RWPE2 (cell line): ENCODE measurements around the gene CHD6.

Experiments used
- ATAC-seq: fragments of 200-7000 bp; cut with Tn5 transposase; 3 replicates; pipeline ENCODE4 v1.9.1; 2021; ENCODE audit warnings: low read depth
- DNase-seq: peaks from one replicate; pipeline ENCODE4 v3.0.0-alpha.2; 2020; ENCODE audit warnings: low spot score
- H3K27ac ChIP-seq: fragments of 450-650 bp; 2 replicates; pipeline ENCODE4 v1.5.1; 2017; ENCODE audit warnings: mild to moderate bottlenecking; ENCODE audit not compliant: poor library complexity, severe bottlenecking
- H3K27me3 ChIP-seq: fragments of 250-450 bp; sonication (Bioruptor Pico); 2 replicates; pipeline ENCODE4 v1.5.1; 2021; ENCODE audit warnings: mild to moderate bottlenecking, moderate library complexity; ENCODE audit not compliant: insufficient read depth, poor library complexity, severe bottlenecking
- H3K36me3 ChIP-seq: fragments of 250-450 bp; sonication (Bioruptor Pico); 2 replicates; pipeline ENCODE4 v1.5.1; 2020; ENCODE audit warnings: low read depth, mild to moderate bottlenecking, moderate library complexity
- H3K4me1 ChIP-seq: fragments of 250-450 bp; sonication (Bioruptor Pico); 2 replicates; pipeline ENCODE4 v1.5.1; 2021; ENCODE audit warnings: mild to moderate bottlenecking, moderate library complexity; ENCODE audit not compliant: insufficient read depth, poor library complexity, severe bottlenecking
- H3K4me3 ChIP-seq: fragments of 250-450 bp; sonication (Bioruptor Pico); 2 replicates; pipeline ENCODE4 v1.5.1; 2021; ENCODE audit warnings: mild to moderate bottlenecking, moderate library complexity; ENCODE audit not compliant: severe bottlenecking
- H3K9me3 ChIP-seq: fragments of 250-450 bp; sonication (Bioruptor Pico); 2 replicates; pipeline ENCODE4 v1.5.1; 2021; ENCODE audit warnings: mild to moderate bottlenecking, moderate library complexity; ENCODE audit not compliant: severe bottlenecking
- TF ChIP-seq, protein P1 (sequence below): fragments of 450-650 bp; IDR thresholded peaks from one replicate; pipeline ENCODE4 v1.5.1; 2017; ENCODE audit warnings: mild to moderate bottlenecking, moderate library complexity; ENCODE audit not compliant: poor library complexity, severe bottlenecking

Gene CHD6

DNA sequence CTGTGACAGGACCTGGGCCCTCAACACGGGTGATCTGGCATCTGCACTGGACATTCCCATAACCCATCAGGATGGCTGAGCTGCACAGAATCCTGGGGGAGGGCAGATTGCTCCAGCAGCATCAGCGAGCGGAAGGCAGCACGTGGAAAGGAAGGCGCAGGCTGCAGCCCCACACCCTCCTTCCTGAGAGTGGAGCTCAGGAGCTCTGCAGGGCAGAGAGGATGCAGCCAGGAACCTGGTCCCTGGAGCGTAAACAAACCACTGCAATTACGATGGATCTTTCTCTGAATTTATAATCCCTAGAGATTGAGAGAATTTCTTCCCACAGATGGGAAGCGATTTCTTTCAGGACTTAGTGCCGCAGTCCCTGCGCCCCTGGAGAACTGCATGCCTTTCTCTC is 211.8 kb downstream of the CHD6 start:
- no peak overlapping the region for H3K27ac ChIP-seq
- no peaks in the 10 kb centered on the region for H3K9me3 ChIP-seq
- H3K4me3 ChIP-seq, result no peak overlapping the region
- TF ChIP-seq, protein P1, sequence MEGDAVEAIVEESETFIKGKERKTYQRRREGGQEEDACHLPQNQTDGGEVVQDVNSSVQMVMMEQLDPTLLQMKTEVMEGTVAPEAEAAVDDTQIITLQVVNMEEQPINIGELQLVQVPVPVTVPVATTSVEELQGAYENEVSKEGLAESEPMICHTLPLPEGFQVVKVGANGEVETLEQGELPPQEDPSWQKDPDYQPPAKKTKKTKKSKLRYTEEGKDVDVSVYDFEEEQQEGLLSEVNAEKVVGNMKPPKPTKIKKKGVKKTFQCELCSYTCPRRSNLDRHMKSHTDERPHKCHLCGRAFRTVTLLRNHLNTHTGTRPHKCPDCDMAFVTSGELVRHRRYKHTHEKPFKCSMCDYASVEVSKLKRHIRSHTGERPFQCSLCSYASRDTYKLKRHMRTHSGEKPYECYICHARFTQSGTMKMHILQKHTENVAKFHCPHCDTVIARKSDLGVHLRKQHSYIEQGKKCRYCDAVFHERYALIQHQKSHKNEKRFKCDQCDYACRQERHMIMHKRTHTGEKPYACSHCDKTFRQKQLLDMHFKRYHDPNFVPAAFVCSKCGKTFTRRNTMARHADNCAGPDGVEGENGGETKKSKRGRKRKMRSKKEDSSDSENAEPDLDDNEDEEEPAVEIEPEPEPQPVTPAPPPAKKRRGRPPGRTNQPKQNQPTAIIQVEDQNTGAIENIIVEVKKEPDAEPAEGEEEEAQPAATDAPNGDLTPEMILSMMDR, result no peak
- no peaks in the 10 kb centered on the region for H3K27me3 ChIP-seq
- DNase-seq, result no peak
- ATAC-seq, result no peak
- no peaks in the 10 kb centered on the region for H3K4me1 ChIP-seq
- H3K36me3 ChIP-seq, result peaks cover 51% of the 10 kb centered on the region

DNA sequence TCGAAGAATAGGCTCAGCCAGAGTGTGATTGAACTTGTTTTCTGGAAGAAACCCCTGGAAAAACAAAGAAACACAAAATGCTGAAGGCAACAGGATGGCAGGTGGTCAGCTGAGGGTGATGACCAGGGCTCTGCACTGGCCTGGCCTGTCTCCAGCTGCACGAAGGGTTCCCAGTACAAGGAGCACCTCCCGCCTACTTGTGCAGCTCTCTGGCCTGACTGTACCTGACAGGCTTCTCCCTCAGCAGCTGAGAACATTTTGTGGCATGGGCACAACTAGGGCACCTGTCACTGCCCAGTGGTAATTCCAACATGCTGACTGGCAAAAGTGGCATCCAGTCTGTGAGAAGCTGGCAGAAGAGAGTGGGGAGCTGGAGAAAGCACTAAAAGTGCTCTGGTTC is 212.7 kb downstream of the CHD6 start:
- H3K4me3 ChIP-seq, result no peak overlapping the region
- no peak for ATAC-seq
- no peak overlapping the region for H3K27ac ChIP-seq
- no peaks in the 10 kb centered on the region for H3K27me3 ChIP-seq
- H3K4me1 ChIP-seq, result no peaks in the 10 kb centered on the region
- TF ChIP-seq, protein P1, result no peak
- DNase-seq, result no peak
- H3K9me3 ChIP-seq, result no peaks in the 10 kb centered on the region
- peaks cover 47% of the 10 kb centered on the region for H3K36me3 ChIP-seq

DNA sequence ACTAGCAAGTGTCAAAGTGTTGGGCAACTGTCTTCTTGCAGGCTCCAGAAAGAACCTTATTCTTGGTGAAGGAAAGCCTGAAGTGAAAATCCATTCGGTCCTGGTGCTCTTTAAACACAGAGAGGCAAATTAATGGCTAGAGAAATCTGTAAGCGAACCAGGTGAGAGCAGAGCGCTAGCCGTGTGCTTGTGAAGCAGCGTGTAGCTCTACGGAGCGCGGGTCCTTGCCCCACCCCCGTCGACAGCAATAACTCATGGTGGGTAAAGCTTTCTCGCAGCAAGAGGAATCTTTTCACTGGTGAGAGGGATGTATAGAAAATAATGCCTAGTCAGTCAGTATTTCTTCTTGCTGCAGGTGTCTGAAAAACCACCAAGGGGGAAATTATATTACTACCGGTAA is 214.6 kb downstream of the CHD6 start:
- peaks cover 35% of the 10 kb centered on the region for H3K36me3 ChIP-seq
- DNase-seq, result no peak

DNA sequence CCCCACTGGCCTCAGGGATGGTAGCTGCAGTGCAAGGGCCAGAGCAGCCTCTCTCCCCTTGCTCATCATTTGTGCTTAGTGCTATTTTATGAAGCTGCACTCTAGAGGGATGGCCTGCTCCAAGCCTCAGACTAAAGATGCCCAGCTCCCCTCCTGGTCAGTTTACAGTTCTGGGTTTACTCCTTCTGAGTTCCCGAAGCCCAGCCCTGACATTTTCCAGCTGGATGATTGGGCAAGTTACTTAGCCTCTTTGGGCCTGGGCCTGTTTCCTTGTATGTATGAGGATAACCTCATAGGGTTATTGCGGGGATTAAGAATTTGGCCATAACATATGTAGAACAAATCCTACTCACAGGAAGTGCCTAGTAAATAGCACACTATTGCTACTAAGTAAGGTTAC is 219.8 kb downstream of the CHD6 start:
- H3K27ac ChIP-seq, result no peak overlapping the region
- H3K9me3 ChIP-seq, result no peaks in the 10 kb centered on the region
- no peaks in the 10 kb centered on the region for H3K27me3 ChIP-seq
- H3K4me3 ChIP-seq, result no peak overlapping the region
- no peak for DNase-seq
- H3K36me3 ChIP-seq, result 0 out of 2 replicates have a peak, but pooled peaks cover 8% of the 10 kb centered on the region
- ATAC-seq, result peak; percentile 11; the same call in 1 of the 3 replicates
- H3K4me1 ChIP-seq, result no peaks in the 10 kb centered on the region
- TF ChIP-seq, protein P1, result no peak

More for the DNA sequence above, 214.6 kb downstream of the CHD6 start:
- no peaks in the 10 kb centered on the region for H3K4me1 ChIP-seq
- H3K27ac ChIP-seq, result no peak overlapping the region
- H3K4me3 ChIP-seq, result no peak overlapping the region
- TF ChIP-seq, protein P1, result no peak
- no peaks in the 10 kb centered on the region for H3K27me3 ChIP-seq
- ATAC-seq, result no peak
- H3K9me3 ChIP-seq, result no peaks in the 10 kb centered on the region
